Choroid plexus epithelial cell (primary cell): ENCODE results near the gene RBBP8NL.

Experiments
- DNase-seq: peaks from one replicate; pipeline ENCODE4 v3.0.0-alpha.2; 2010; ENCODE audit warnings: low read depth
- H3K4me3 ChIP-seq: 2 replicates; pipeline ENCODE4 v1.5.1; 2011; ENCODE audit warnings: low read depth, mild to moderate bottlenecking, control low read depth, low read length, moderate library complexity
- TF ChIP-seq, protein P1 (sequence below): conservative IDR thresholded peaks from 2 replicates; pipeline ENCODE4 v1.5.1; 2011; ENCODE audit warnings: low read depth, mild to moderate bottlenecking, control low read depth, inconsistent platforms, low read length, moderate library complexity

The RBBP8NL gene

DNA sequence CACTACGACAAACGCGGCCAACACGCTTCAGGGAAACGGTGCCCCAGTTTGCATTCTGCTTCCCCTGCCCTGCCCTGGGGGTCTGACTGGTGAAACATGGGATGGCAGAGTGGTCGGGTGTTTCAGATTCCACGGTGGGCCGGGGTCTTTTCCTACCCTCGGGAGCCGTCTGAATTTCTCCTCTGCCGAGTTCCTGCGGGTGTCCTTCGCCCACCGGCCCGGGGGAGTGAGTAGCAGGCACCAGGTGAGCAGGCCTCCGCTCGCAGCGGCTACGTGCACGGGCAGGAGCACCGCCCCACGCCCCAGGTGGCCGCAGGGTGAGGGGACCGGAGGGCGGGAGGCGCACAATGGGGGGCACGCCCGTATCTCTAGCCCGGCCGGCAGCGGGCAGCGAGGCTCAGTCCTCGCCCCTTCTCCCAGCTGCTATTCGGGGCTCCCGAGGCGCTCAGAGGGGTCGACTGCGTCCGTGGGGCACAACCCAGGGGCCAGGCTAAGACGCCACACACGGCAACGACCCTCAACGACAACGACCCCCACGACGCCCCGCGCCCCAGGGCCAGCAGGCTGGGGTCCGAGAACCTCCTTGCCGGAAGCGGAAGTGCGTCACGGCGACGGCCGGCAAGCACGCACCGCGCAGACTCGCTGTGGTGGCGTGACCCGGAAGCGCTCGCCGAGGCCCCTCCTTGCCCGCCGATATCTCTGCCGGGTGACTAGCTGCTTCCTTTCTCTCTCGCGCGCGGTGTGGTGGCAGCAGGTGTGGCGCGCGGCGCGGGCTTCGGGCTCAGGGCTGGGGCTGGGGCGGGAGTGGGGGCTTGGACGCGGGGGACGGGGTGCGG is 40.7 kb downstream of the RBBP8NL start, which contains the start of gene RPS21:
RPS21 (plus strand) TSS at position 721 of the 836 bp plus-strand sequence. CDS start 236 bp downstream, outside the sequence.
- TF ChIP-seq, protein P1, sequence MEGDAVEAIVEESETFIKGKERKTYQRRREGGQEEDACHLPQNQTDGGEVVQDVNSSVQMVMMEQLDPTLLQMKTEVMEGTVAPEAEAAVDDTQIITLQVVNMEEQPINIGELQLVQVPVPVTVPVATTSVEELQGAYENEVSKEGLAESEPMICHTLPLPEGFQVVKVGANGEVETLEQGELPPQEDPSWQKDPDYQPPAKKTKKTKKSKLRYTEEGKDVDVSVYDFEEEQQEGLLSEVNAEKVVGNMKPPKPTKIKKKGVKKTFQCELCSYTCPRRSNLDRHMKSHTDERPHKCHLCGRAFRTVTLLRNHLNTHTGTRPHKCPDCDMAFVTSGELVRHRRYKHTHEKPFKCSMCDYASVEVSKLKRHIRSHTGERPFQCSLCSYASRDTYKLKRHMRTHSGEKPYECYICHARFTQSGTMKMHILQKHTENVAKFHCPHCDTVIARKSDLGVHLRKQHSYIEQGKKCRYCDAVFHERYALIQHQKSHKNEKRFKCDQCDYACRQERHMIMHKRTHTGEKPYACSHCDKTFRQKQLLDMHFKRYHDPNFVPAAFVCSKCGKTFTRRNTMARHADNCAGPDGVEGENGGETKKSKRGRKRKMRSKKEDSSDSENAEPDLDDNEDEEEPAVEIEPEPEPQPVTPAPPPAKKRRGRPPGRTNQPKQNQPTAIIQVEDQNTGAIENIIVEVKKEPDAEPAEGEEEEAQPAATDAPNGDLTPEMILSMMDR: no peak
- H3K4me3 ChIP-seq: peak within 1 kb of the TSS; percentile 79
- peak; percentile 91 for DNase-seq

DNA sequence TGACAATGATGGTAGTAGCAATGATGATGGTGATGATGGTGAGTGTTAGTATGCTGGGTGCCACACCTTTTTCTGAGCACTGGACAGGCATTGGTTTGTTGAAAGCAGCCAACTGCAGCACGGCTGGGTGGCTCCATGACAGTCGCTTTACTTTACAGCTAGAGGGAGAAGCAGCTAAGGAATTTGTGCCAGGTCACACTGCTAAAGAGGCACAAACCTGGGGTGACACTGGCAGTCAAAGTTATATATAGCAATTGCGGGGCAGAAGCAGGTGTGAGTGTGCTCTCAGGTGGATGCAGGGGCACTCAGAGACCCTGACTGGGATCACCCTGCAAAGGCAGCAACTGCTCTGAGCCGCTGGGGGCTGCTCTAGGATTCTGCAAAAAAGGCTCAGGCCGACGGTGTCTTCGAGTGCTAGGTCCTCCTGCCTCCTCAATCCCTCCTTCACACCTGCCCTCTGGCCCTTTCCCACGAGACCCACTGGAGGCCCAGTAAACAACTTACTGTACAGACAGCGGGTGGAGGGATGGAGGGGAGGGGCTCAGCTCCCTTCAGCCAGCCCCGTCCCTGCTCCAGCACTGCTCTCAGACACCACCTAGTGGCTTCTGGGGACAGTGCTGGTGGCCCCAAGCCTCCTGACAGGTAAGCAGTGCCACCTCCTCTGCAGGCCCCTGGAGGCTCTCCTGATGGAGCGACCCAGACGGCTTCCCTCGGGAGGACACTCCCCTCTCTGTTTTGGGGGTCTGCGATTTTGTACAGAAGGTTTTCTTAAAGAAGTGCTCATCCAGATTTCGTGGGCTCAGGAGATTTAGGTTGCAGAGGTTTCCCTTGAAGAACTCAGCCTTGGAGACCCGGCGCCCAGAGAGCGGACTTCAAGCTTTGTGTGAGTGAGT is 44.8 kb downstream of the RBBP8NL start:
- peak; percentile 85 for DNase-seq
- no peak overlapping the region for H3K4me3 ChIP-seq
- TF ChIP-seq, protein P1: peak; percentile 93

DNA sequence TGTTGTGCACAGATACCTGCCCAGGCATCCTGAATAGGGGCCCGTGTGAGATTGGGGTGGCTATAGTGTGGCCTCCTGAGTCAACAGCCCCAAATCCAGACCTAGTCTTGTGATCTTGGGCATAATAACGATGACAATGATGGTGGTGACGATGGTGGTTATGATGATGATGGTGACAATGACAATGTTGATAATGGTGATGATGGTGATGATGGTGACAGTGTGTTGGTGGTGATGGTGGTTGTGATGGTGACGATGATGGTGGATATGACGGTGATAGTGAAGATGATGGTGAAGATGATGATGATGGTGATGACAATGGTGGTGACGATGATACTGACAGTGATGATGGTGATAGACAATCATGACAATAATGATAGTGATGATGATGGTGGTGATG is 45.5 kb downstream of the RBBP8NL start:
- DNase-seq: no peak
- H3K4me3 ChIP-seq: no peak overlapping the region
- TF ChIP-seq, protein P1: no peak

DNA sequence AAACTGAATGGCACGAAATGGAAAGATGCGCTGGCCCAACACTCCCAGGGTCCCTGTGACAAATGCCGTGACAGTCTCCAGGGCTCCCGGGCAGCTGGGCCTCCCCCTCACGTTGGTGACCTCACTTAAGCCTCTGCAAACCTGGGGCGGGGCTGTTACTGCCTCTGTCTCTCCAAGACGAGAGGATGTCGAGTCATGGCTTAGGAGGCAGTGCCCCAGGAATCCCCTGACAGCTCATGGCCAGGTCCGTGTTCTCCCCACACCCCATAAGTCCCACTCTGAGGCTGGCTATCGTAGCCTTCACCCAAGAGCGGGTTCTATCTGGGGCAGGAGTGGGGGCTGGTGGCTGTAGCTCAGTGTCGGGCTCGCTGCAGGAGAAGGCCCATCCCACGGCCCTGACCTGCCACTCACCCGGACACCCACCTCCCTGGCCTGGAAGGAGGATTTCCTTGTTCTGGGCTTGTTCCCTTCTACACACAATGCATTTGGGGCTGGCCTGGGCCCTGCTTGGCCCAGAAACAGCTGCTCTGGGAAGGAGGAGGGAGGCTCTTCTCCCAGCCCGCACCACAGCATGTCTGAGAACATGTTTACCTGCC is 46.0 kb downstream of the RBBP8NL start:
- DNase-seq: no peak
- H3K4me3 ChIP-seq: no peak overlapping the region
- TF ChIP-seq, protein P1: no peak

DNA sequence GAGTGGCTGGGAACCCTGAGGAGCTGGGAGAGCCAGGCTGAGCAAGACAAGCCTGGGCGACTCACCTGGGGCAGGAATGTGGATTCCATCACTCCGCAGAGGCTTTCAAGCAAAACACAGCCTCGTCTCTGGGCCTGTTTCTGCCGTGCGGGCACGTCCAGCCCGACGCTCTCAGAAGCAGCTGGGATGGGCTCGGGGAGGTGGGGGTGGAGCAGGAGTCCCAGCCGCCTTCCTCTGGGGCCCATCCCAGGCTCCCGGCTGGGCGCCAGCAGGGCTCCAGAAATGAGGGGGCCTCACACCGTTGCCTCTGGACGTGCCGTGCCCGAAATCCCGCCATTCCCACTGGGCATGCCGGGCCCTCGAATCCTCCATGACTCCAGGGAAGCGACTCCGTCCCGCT is 49.1 kb downstream of the RBBP8NL start:
- no peak overlapping the region for H3K4me3 ChIP-seq
- no peak for DNase-seq
- TF ChIP-seq, protein P1: no peak

DNA sequence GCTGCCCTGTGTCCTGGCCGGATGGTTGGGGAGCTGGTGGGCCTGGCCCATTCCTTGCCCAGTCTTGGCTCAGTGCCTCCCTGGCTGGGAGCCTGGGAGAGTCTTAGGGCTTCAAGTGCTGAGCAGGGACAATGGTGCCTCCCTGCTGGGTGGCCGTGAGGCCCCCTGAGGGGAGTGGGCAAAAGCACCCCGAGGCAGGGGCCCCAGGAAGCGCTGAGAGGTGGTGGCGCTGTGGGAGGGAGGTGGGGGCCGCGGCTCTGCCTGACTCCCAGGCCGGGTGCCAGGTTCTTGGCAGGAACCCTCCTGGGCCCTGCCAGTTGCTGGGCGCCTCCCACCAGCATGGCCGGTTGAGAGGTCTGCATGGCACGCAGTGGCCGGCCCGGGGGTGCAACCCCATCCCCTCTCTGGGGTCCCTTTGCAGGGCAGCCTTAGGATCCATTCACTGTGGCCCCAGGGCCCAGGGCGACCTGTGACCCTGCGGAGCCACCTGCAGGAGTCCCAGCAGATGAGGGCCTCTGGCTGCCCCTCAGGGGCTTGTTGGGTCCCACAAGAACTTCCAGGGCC is 49.6 kb downstream of the RBBP8NL start:
- DNase-seq: no peak
- TF ChIP-seq, protein P1: no peak
- H3K4me3 ChIP-seq: no peak overlapping the region
